Testis (tissue), 3 donors: Measurements from ENCODE around the gene ZNF423. TPM values are rescaled to one million over a fixed set of nuclear protein-coding genes. Genes with fewer than 3 reads are reported as not detected.

Experiments used
- DNase-seq: peaks from one replicate; pipeline ENCODE4 v3.0.0-alpha.2; 2019
- H3K27ac ChIP-seq, 2 donors: fragments of 200-600 bp; sonication (generic); one replicate each; pipeline ENCODE4 v1.5.1; 2019
- H3K27me3 ChIP-seq: fragments of 200-600 bp; sonication (generic); one replicate; pipeline ENCODE4 v1.5.1; 2019
- H3K36me3 ChIP-seq: fragments of 200-600 bp; sonication (generic); one replicate; pipeline ENCODE4 v1.5.1; 2017; ENCODE audit warnings: low read depth; ENCODE audit errors: missing control alignments
- H3K4me1 ChIP-seq: fragments of 200-600 bp; sonication (generic); one replicate; pipeline ENCODE4 v1.5.1; 2019
- H3K4me3 ChIP-seq, 2 donors: fragments of 200-600 bp; sonication (generic); one replicate each; pipeline ENCODE4 v1.5.1; 2017 to 2019
- H3K9me3 ChIP-seq: fragments of 200-600 bp; sonication (generic); one replicate; pipeline ENCODE4 v1.5.1; 2017
- CTCF ChIP-seq, 3 experiments: fragments of 450-650 bp in 2 of 3; fragments of 200-600 bp in 1 of 3; sonication (generic) in 1 of 3; IDR thresholded peaks; one replicate each; pipeline ENCODE4 v1.5.1; 2016 to 2019; ENCODE audit warnings: antibody characterized with exemption in 3 of 3, mild to moderate bottlenecking in 2 of 3, moderate library complexity in 1 of 3
- POLR2A ChIP-seq: fragments of 450-650 bp; IDR thresholded peaks from one replicate; pipeline ENCODE4 v1.6.1; 2017; ENCODE audit warnings: antibody characterized with exemption, mild to moderate bottlenecking, moderate library complexity
- WGBS, 2 donors: methylation state at CpG; one replicate each; pipeline ENCODE4 v1.1.5; 2018; 5-methylcytosine and 5-hydroxymethylcytosine counted together
- intact Hi-C: fragments of 100-400 bp; cut with DNase I; formaldehyde crosslinking; loops from one replicate; pipeline ENCODE4 v1.15.1; 2023; ENCODE audit warnings: low total_unique reads
- polyA plus RNA-seq: library from polyadenylated mRNA; stranded (reverse); fragments of 350-450 nt; fragmentation: Illumina TruSeq; extraction: RNeasy Lipid Tissue Mini Kit (QIAGEN cat#74804); gene quantifications from one replicate; pipeline ENCODE4 v1.2.3, GENCODE V29; 2014; ENCODE audit warnings: low read depth, low replicate concordance; ENCODE audit not compliant: insufficient read depth
- total RNA-seq, 2 donors: library from RNA; depleted of rRNA; stranded (reverse); fragments of >200 nt; gene quantifications; one replicate each; pipeline ENCODE4 v1.2.3, GENCODE V29; 2016

The ZNF423 gene
- total and polyA plus RNA-seq, 3 donors from 2014 or later = 8.9 to 19.0 (median 12.1) TPM

- no peaks in the 10 kb centered on the region for H3K4me1 ChIP-seq
- intact Hi-C loops = no loop called here
- H3K9me3 ChIP-seq = no peaks in the 10 kb centered on the region
- no peak for DNase-seq
- H3K4me3 ChIP-seq = no peak overlapping the region
- 80 to 90% methylated on average over 5 of the region's 5 CpGs for WGBS, 2 donors
- no peak overlapping the region for H3K27ac ChIP-seq
- TF ChIP-seq CTCF (IDR thresholded peaks at IDR 0.05) (no peak), POLR2A (no peak)
- H3K36me3 ChIP-seq = no peaks in the 10 kb centered on the region
- H3K27me3 ChIP-seq = no peaks in the 10 kb centered on the region
Observed at GRCh38 chr16:49588729-49589384, 267.1 kb downstream of the ZNF423 start.

- H3K4me1 ChIP-seq = no peaks in the 10 kb centered on the region
- 79 to 94% methylated on average over 3 of the region's 3 CpGs for WGBS, 2 donors
- H3K4me3 ChIP-seq = no peak overlapping the region
- no peak overlapping the region for H3K27ac ChIP-seq
- no peak for TF ChIP-seq POLR2A
- TF ChIP-seq CTCF (IDR thresholded peaks at IDR 0.05) = no peak
- no peaks in the 10 kb centered on the region for H3K27me3 ChIP-seq
- no peaks in the 10 kb centered on the region for H3K36me3 ChIP-seq
- no peaks in the 10 kb centered on the region for H3K9me3 ChIP-seq
- DNase-seq = no peak
- intact Hi-C loops = no loop called here
Observed at GRCh38 chr16:49588026-49588425, 267.9 kb downstream of the ZNF423 start.

GRCh38 chr16:49587511-49587910, 268.4 kb downstream of the ZNF423 start:
- DNase-seq = no peak
- Histone ChIP-seq H3K4me3 (no peak overlapping the region), H3K9me3 (no peaks in the 10 kb centered on the region), H3K4me1 (no peaks in the 10 kb centered on the region), H3K27me3 (no peaks in the 10 kb centered on the region), H3K36me3 (no peaks in the 10 kb centered on the region), H3K27ac (no peak overlapping the region)
- intact Hi-C loops = no loop called here
- TF ChIP-seq CTCF (IDR thresholded peaks at IDR 0.05) (no peak), POLR2A (no peak)
- 88 to 100% methylated on average over 1 of the region's 1 CpG for WGBS, 2 donors

- intact Hi-C loops = no loop called here
- no peaks in the 10 kb centered on the region for H3K27me3 ChIP-seq
- WGBS, 2 donors = 80 to 91% methylated on average over 26 to 28 of the region's 28 CpGs
- H3K36me3 ChIP-seq = no peaks in the 10 kb centered on the region
- no peaks in the 10 kb centered on the region for H3K9me3 ChIP-seq
- no peaks in the 10 kb centered on the region for H3K4me1 ChIP-seq
- no peak for TF ChIP-seq POLR2A
- TF ChIP-seq CTCF (IDR thresholded peaks at IDR 0.05) = no peak
- no peak for DNase-seq
- no peak overlapping the region for H3K27ac ChIP-seq
- H3K4me3 ChIP-seq = no peak overlapping the region
Observed at GRCh38 chr16:49586466-49587450, 269.2 kb downstream of the ZNF423 start.
